Upper lobe of right lung (tissue), 1 donor: ENCODE measurements around the gene CCDC187. TPM values are rescaled to one million over a fixed set of nuclear protein-coding genes. Genes with fewer than 3 reads are reported as not detected.

ENCODE experiments used
- ATAC-seq: fragments of 200-7000 bp; cut with Tn5 transposase; one replicate; pipeline ENCODE4 v1.9.1; 2020; ENCODE audit warnings: mild to moderate bottlenecking, moderate library complexity
- DNase-seq: peaks from one replicate; pipeline ENCODE4 v3.0.0-alpha.2; 2020
- H3K27ac ChIP-seq: fragments of 200-600 bp; one replicate; pipeline ENCODE4 v1.8.0; 2022
- H3K27me3 ChIP-seq: fragments of 200-600 bp; one replicate; pipeline ENCODE4 v1.8.0; 2022; ENCODE audit warnings: mild to moderate bottlenecking
- H3K36me3 ChIP-seq: fragments of 200-600 bp; one replicate; pipeline ENCODE4 v1.8.0; 2022
- H3K4me1 ChIP-seq: fragments of 200-600 bp; one replicate; pipeline ENCODE4 v1.8.0; 2022
- H3K4me3 ChIP-seq: fragments of 200-600 bp; one replicate; pipeline ENCODE4 v1.8.0; 2022; ENCODE audit warnings: mild to moderate bottlenecking
- H3K9me3 ChIP-seq: fragments of 200-600 bp; one replicate; pipeline ENCODE4 v1.8.0; 2022
- CTCF ChIP-seq: fragments of 200-600 bp; IDR thresholded peaks from one replicate; pipeline ENCODE4 v1.8.0; 2022; ENCODE audit warnings: antibody characterized with exemption
- intact Hi-C: fragments of 100-400 bp; cut with DNase I; formaldehyde crosslinking; loops from one replicate; pipeline ENCODE4 v1.11.0; 2022
- total RNA-seq: library from RNA; stranded (reverse); fragmentation: NEBNext Ultra II Directional; extraction: Animal tissue kit (Norgen Biotek cat#: 25700); gene quantifications from one replicate; pipeline ENCODE4 v1.2.1, GENCODE V29; 2021
- donor health status: DM: no; HTN: yes; CAD: no; lungs with severe emphysema.

CCDC187 gene
- total RNA-seq, 1 donor from 2014 or later, result 0.09 TPM

GRCh38 chr9:136348691-136349090, 44.8 kb upstream of the CCDC187 start:
- TF ChIP-seq CTCF, result no peak
- DNase-seq, result no peak
- Histone ChIP-seq H3K4me1 (peaks cover 13% of the 10 kb centered on the region), H3K27me3 (no peaks in the 10 kb centered on the region), H3K27ac (no peak overlapping the region), H3K4me3 (no peak overlapping the region), H3K9me3 (no peaks in the 10 kb centered on the region), H3K36me3 (no peaks in the 10 kb centered on the region)
- ATAC-seq, result no peak
- intact Hi-C loops, result no loop called here

GRCh38 chr9:136347472-136348256, 43.8 kb upstream of the CCDC187 start:
- intact Hi-C loops, result no loop called here
- TF ChIP-seq CTCF, result no peak
- Histone ChIP-seq H3K9me3 (no peaks in the 10 kb centered on the region), H3K36me3 (no peaks in the 10 kb centered on the region), H3K4me3 (no peak overlapping the region), H3K4me1 (peaks cover 21% of the 10 kb centered on the region), H3K27ac (no peak overlapping the region), H3K27me3 (no peaks in the 10 kb centered on the region)
- DNase-seq (no peak), ATAC-seq (no peak)

- TF ChIP-seq CTCF, result no peak
- intact Hi-C loops, result no loop called here
- no peaks in the 10 kb centered on the region for H3K27me3 ChIP-seq
- no peak for DNase-seq
- ATAC-seq, result no peak
- no peak overlapping the region for H3K4me3 ChIP-seq
- H3K4me1 ChIP-seq, result peaks cover 24% of the 10 kb centered on the region
- H3K36me3 ChIP-seq, result no peaks in the 10 kb centered on the region
- no peaks in the 10 kb centered on the region for H3K9me3 ChIP-seq
- H3K27ac ChIP-seq, result no peak overlapping the region
Measured at GRCh38 chr9:136346927-136347465, 43.1 kb upstream of the CCDC187 start.

- Histone ChIP-seq H3K27me3 (no peaks in the 10 kb centered on the region), H3K9me3 (no peaks in the 10 kb centered on the region), H3K36me3 (no peaks in the 10 kb centered on the region), H3K4me1 (peaks cover 24% of the 10 kb centered on the region), H3K27ac (peak overlapping the region; percentile 72), H3K4me3 (peak overlapping the region; percentile 30)
- DNase-seq (no peak), ATAC-seq (no peak)
- TF ChIP-seq CTCF, result no peak
- intact Hi-C loops, result no loop called here
Measured at GRCh38 chr9:136346157-136346481, 42.2 kb upstream of the CCDC187 start.

GRCh38 chr9:136345281-136346156, 41.6 kb upstream of the CCDC187 start:
- no peaks in the 10 kb centered on the region for H3K9me3 ChIP-seq
- intact Hi-C loops, result no loop called here
- peaks cover 24% of the 10 kb centered on the region for H3K4me1 ChIP-seq
- TF ChIP-seq CTCF, result peak; percentile 58
- H3K36me3 ChIP-seq, result no peaks in the 10 kb centered on the region
- peak overlapping the region; percentile 30 for H3K4me3 ChIP-seq
- ATAC-seq (peak; percentile 66), DNase-seq (peak; percentile 86)
- no peaks in the 10 kb centered on the region for H3K27me3 ChIP-seq
- peak overlapping the region; percentile 72 for H3K27ac ChIP-seq
